Measurements from ENCODE around the gene SLC25A22.
A peak's percentile ranks its signal among the peaks of the same experiment; 100 is the strongest.

SLC25A22 gene

DNA sequence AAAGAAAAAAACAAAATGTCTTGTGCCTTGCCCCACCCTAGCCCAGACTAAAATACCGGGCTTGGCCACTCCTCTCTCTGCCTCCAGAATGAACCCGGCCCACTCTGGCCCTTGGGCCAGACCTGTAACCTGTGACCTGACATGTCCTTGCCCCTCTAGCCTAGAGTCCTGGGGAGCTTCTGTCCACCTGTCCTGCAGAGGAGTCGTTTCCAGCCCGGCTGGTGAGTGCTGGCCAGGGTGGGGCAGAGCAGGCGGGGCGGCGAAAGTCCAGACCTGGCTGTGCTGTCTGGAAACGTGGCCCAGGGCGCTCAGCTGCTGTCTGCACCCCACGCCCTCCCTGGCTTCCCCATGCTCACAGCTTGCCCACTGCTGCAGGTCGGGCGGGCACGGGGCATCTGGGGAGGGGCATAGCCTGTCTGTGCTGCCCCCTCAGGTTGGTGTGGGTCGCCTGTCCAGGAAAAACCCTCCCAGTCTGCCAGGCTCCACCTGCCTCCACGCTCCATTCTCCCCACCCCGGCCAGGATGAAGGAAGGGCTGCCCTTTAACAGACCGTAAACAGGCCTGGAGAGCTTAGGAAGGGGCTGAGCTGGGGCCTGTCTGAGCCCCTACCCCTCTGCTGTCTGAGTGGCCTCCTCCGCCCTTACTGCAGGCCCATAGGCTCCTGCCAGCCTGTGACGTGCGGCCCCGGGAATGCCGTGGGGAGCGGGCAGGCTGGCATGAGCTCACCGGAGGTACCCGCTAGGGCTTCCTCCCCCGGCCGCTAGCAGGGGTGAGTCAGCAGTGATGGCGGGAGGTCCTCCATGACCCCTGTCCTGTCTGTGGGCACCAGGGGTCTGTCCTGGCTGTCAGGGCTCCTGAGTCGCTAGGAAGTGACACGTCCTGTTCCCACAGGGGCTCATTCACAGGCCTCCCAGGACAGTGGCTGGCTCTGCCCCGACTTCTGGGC is 36.6 kb upstream of the SLC25A22 start:
- DNase-seq (ENCODE audit: low spot score) (peak; percentile 97), FAIRE-seq (peak; percentile 91)

DNA sequence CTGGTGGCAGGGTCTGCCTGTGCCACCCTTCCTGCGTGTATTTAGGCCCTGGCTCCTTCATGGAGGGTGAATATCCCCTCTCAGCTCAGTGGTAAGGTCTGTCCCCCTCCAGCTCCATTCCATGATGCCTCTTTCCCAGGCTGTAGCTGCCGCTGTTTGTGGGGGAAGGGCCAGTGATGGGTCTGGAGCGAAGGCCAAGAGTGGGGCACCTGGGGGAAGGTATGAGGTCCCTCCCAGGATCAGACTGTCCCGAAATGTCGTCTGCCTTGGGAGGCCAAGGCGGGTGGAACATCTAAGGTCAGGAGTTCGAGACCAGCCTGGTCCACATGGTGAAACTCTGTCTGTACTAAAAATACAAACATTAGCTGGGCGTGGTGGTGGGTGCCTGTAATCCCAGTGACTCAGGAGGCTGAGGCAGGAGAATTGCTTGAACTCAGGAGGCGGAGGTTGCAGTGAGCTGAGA is 35.8 kb upstream of the SLC25A22 start:
- FAIRE-seq (peak; percentile 31), DNase-seq (ENCODE audit: low spot score) (no peak)

DNA sequence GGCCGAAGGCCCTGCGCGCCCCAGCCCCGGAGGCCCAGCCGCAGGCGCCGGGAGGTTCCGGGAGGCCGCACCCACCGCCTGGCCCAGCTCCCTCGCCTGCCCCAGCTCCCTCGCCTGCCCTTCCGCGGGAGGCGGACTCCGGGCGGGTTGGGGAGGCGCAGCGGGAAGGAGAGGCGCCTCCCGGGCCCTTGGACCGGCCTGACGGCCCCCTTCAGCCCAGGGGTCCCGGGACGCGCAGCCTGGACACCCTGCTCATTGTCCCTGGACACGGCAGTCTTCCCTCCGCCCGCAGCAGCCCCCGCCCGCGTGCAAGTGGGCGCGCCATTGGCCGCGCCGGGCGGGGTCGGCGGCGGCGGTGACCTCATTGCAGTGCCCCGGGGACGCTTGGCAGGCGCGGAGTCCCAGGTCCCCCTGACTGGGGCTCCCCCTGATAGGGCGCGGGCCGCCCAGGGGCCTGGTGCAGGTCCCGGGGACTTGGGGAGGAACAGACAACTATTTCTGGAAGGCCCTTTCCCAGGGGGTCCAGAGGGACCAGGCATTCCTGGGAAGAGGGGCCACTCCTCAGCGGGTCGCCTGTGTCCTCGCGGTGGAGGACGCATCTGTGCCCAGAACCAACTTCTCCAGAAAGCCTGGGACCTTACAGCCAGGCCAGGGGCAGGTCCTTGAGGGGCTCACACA is 35.2 kb upstream of the SLC25A22 start:
- DNase-seq (ENCODE audit: low spot score) (no peak), FAIRE-seq (no peak)

DNA sequence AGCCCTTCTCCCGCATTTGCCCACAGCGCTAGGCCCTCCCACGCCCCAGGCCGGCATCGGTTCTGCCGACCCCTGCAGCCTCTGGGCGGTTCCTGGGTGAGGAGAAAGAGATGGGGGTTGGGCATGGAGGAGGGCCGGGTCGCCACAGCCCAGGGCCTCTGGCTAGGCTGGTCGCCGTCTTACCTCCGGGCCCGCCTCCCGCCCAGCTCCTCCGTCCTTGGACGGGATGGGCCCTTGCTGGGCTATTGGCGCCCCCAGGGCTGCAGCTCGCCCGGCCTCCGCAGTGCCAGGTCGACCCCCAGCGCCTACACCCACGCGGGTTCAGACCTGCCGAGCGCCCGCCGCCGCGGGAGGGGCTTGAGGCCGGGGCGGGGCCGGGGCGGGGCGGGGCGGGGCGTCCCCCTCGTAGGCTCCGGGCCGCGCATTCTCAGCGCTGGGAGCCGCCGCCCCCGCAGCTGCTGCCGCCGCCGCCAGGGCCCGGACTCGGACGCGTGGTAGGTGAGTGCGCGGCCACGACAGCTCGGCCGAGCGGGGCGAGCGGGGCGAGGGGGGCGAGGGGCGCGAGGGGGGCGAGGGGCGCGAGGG is 34.5 kb upstream of the SLC25A22 start, which contains the start of gene CD151:
Gene CD151 (plus strand): TSS at position 424 of the 585 bp plus-strand sequence. CDS start 3,118 bp downstream, outside the sequence.
- FAIRE-seq = no peak
- peak; percentile 59 for DNase-seq (ENCODE audit: low spot score)

DNA sequence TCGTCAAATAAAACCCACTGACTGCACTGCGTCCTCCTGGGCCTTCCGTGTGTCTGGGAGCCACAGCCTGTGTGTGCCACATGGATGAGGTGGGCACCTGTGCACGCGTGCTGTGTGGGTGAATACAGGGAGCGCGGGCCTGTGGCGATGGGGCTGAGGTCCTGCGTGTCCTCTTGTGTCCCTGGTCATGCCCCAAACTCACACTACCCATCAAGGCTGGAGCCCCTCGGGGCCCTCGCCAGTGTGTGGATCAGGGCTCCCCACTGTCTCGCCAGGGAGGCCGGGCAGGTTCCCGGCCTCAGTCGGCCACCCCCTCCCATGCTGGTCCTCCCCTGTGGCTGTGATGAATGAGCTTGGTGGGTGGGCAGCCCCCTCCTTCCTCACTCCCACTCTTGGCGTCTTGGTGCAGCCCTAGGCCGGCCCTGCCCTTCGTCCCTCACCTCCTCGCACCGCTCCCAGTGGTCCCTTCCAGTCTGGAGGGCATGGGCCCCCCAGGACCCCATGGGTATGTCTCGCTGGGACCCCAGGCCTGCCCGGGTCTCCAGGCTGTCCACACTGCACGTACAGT is 34.0 kb upstream of the SLC25A22 start:
- FAIRE-seq (no peak), DNase-seq (ENCODE audit: low spot score) (no peak)

DNA sequence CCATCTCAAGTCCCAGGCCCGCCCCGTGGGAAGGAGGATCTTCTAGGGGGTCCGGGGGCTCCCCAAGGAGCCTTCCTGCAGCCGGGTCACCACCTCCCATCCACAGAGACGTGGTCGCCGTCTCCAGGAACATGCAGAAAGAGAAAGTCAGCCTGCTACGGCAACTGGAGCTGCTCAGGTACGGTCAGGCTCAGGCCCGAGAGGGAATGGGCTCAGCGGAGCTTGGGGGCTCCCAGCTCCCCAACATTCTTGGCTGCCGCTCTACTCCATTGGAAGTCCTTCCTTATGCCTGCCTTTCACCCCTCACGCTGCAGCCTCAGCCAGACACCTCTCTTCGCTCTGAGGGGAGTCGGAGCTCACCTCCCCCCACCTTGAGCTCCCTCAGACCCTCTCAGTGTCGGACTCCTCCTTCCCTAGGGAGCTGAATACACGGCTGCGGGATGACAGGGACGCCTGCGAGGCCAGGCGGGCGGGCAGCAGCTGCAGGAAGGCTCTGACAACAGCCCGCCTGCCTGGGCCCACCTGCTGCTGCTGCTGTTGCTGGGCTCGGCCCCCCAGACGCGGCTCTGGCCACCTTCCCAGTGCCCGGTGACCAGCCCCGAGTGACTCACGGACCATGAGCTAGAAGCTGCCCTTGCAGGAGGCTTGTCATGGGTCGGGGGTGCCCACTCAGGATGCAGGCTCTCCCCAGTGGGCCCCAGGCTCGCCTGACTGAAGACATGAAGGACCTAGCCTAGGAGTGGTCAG is 33.2 kb upstream of the SLC25A22 start:
- DNase-seq (ENCODE audit: low spot score) = peak; percentile 87
- peak; percentile 70 for FAIRE-seq

DNA sequence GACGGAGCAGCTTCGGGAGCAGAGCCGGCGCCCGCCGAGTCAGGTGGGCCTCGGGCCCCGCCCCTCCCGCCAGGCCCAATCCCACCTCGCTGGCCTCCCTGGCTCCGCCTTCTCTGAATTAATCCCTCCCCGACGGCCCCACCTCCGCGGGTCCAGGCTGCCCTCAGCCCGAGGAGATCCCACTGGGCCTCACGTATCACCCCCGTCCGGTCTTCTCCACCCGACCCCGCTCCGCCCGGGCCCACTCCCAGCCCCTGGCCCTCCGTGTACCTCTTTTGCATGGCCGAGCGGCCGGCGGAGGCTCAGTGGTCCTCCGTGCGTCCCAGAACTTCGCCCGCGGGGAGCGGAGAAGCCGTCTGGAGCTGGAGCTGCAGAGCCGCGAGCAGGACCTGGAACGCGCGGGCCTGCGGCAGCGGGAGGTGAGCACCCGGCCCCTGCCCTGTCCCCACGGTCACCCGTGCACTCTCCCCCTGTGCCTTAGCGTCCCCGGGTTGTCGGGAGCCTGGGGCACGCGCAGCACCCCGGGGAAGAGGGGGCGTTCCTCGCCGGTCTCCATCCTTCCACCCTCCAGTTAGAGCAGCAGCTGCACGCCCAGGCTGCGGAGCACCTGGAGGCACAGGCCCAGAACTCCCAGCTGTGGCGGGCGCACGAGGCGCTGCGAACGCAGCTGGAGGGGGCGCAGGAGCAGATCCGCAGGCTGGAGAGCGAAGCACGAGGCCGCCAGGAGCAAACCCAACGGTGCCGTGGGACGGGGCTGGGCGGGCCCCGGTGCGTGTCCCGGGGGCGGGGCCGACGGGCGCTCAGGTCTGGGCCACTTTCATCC is 32.4 kb upstream of the SLC25A22 start:
- DNase-seq (ENCODE audit: low spot score) (no peak), FAIRE-seq (no peak)

DNA sequence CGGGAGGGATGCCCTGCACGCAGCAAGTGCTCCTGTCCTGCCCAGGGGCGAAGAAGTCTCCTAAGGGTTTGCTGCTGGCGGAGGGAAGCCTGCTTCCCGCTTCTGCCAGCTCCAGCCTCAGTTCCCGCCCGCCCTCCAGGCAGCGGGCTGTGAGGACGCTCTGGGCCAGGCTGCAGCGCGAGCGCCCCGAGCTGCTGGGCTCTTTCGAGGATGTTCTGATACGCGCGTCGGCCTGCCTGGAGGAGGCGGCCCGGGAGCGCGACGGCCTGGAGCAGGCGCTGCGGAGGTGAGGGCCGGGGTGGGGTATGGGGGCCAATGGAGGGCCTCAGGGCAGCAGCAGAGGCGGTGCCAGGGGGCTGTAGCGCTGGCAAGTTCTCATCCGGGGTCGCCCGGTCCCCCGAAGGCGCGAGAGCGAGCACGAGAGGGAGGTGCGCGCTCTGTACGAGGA is 31.8 kb upstream of the SLC25A22 start:
- FAIRE-seq (no peak), DNase-seq (ENCODE audit: low spot score) (no peak)

DNA sequence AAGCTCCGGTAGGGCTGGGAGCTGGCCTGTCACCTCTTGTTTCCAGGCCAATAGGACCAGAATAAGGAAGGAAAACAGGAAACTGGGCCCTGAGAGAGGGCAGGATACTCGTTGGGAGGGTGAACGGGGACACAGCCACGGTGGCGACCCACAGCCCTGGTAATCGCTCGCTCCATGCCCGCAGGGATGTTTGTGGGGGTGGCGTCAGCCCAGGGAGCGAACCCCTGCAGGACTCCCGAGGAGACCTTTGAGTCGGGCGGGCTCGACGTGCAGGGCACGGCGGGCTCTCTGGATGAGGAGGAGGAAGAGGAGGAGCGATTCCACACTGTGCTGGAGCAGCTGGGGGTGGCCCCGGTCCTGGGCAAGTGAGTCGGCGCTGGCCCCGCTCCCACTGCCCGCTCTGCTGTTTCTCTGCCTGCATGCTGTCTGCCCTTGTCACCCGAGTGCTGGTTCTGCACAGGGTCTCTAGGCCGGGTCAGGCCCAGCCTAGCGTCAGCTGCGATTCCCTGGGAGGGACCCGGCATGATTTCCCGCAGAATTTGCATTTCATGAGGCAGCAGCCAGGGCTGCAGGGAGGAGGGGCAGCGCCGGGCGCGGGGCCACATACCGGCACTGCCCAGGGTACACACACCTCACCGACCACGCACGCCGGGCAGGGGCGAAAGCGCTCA is 31.2 kb upstream of the SLC25A22 start:
- FAIRE-seq (no peak), DNase-seq (ENCODE audit: low spot score) (peak; percentile 60)

DNA sequence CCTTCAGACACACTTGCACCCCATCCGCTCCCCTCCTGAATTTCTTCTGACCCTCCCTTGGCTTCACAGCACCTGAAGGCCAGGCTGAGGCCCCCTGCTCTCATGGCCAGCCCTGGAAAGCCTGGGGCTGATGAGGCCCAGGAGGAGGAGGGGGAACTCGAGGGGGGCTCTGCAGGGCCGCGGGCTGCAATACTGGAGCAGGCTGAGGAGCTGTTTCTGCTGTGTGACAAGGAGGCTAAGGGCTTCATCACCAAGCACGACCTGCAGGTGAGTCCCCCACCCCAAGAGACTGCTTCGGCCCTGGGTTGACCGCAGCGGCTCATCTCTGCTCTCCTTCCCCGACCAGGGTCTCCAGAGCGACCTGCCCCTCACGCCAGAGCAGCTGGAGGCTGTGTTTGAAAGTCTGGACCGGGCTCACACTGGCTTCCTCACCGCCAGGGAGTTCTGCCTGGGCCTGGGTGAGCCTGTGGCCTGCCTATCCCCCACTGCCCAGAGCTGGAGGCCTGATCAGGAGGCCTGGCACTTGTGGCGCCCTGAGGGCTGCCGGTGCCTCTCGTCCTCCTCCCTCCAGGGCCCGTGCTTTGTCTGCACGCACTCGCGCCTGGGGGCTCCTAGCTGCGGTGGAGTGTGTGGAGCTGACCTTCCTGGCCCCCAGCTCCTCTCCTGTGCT is 30.6 kb upstream of the SLC25A22 start:
- DNase-seq (ENCODE audit: low spot score) (no peak), FAIRE-seq (no peak)

DNA sequence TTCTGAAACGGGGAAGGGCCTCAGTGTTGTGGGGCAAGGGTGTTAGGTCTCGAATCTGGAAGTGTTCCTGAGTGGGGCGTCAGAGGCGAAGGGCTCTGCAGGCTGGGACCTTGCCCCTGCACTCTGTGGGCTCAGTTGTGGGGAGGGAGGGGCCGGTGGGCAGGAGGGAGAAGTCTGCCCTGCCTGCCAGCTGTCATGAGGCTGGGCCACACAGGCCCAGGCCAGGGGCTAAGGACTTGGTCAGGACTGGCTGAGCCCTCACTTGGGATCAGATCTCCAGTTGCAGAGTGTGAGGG is 29.8 kb upstream of the SLC25A22 start, which contains the start of gene CRACR2B:
Gene CRACR2B (plus strand): TSS at position 23 of the 296 bp plus-strand sequence. CDS start 689 bp downstream, outside the sequence.
- DNase-seq (ENCODE audit: low spot score) (no peak), FAIRE-seq (no peak)

DNA sequence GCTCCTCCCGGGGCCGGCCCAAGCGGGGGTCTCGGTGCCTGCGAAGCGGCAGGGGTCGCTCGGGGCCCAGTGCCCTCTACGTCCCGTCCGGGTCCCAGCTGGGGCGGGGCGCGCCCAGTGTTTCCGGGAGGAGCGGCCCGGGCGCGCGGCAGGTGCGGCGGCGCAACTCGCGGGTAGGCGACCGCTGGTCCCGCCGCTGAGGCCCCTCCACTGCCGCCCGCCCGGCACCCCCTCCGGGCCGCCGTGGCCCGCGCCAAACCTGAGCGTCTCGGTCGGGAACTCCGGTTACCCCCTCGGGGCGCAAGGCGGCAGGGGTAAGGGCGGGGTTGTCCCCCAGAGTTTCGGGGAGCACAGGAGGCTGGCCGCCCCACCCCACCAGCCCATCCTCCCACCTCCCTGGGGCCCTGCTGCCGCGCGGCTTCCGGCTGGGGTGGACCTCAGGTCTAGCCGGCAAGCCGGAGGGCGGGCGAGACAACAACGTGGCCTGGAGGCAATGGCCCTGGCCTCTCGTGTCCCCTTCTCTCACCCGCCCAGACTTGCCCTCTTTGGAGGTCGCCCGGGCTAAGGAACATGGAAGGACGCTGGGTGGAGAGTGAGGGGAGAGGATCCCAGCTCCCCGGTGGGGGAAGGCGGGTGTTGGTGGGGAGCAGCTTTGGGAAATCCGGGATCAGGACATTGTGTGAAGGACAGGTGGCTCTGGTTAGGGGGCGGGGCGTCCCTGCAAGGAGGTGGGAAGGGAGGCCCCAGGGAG is 29.2 kb upstream of the SLC25A22 start:
- FAIRE-seq (no peak), DNase-seq (ENCODE audit: low spot score) (no peak)

DNA sequence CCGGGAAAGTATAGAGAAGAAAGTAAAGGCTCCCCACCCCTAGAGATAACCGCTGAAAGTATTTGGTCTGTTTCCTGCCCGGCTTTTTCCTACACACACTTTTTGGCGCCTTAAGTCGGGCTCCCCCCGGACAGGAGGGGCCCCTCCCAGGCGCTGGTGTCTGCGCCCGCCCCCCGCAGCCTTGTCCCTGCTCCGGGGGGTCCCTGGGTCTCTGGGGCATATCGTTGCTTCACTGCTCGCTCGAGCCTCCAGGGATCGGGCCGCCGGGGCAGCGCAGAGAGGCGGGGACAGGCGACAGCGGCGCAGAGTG is 28.7 kb upstream of the SLC25A22 start:
- no peak for FAIRE-seq
- no peak for DNase-seq (ENCODE audit: low spot score)

DNA sequence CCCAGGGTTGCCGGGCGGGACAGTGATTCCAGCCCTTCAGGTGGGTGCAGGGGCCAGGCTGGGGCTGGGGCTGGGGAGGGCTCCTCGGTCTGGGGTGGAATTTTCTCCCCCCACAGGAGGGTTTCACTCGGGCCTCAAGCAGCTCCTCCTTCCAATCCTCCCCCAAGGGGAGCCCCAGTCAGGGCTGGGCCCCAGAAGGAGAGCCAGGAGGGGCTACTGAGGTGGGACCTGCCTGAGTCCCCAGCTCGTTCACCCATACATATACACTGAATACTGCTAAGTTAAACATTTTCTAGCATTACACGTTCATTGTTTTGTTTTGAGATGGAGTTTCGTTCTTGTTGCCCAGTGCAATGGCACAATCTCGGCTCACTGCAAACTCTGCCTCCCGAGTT is 28.1 kb upstream of the SLC25A22 start:
- FAIRE-seq = no peak

DNA sequence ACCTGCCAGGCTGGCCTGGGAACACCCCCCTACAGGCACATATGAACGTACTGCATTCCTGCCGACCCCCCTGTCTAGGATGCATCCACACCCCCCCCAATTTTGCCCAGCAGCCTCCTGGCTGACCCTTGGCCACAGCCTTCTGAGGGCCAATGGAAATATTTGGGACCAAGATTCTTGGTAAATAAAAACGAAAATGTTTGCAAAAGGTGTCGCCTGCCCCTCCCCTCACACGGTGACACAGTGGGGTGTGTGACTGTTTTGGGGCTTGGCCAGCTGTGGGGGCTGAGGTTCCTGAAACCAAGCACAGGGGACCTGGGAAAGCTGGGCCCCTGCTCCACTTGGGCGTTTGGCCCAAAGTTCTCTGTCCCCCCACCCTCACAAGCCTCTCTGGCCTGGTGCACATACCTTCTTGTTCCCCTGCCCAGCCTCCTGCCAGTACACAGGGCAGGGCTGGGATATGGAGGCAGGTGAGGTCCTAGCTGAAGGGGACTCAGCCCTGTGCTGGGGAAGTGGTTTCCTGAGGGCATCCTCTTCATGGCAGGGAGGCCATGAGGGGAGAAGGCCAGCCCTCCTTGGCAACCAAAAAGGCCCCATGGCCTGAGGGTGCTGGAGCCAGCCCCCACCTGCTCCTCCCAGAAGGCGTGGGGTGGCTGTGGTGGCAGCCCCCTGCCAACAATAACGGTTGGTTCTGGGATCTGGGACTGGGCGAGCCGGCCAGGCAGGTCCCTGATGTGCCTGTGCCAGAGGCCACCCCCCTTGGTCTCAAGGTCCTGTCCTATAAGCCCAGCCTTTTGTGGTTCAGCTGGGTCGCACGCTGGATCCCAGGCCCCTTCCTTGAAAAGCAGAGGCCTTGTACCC is 27.5 kb upstream of the SLC25A22 start:
- DNase-seq (ENCODE audit: low spot score) (no peak), FAIRE-seq (no peak)

More for the DNA sequence above, 28.1 kb upstream of the SLC25A22 start:
- no peak for DNase-seq (ENCODE audit: low spot score)

DNA sequence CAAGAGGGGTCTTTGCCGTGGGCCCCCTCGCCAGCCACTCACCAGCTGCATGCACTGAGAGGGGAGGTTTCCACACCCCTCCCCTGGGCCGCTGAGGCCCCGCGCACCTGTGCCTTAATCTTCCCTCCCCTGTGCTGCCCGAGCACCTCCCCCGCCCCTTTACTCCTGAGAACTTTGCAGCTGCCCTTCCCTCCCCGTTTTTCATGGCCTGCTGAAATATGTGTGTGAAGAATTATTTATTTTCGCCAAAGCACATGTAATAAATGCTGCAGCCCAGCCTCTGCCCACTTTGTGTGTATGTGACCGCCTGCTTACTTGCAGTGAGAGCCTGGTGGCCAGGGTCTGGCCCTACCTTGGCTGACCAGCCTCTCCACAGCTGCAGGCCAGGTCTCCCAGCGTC is 26.9 kb upstream of the SLC25A22 start:
- no peak for FAIRE-seq

DNA sequence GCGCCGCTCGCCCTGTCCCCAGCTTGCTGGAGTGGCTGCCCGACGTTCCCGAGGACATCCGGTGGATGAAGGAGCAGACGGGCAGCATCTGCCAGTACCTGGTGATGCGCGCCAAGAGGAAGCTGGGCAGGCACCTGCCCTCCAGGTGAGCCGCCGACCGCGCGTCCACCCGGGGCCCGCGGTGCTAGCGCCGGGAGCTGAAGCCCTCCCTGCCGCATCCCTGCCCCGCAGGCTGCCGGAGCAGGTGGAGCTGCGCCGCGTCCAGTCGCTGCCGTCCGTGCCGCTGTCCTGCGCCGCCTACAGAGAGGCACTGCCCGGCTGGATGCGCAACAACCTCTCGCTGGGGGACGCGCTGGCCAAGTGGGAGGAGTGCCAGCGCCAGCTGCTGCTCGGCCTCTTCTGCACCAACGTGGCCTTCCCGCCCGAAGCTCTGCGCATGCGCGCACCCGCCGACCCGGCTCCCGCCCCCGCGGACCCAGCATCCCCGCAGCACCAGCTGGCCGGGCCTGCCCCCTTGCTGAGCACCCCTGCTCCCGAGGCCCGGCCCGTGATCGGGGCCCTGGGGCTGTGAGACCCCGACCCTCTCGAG is 26.3 kb upstream of the SLC25A22 start:
- FAIRE-seq = no peak
- no peak for DNase-seq (ENCODE audit: low spot score)

More for the DNA sequence above, 26.9 kb upstream of the SLC25A22 start:
- no peak for DNase-seq (ENCODE audit: low spot score)

Data from RCC 7860 (cell line).